ENCODE results near the gene GLI2.

Gene GLI2

GRCh38 chr2:120715941-120716340, 19.7 kb upstream of the GLI2 start:
- no peak for DNase-seq

GRCh38 chr2:120716641-120717585, 18.8 kb upstream of the GLI2 start:
- DNase-seq = no peak

- no peak for DNase-seq
Measured at GRCh38 chr2:120719491-120719890, 16.2 kb upstream of the GLI2 start.

GRCh38 chr2:120720231-120720630, 15.4 kb upstream of the GLI2 start:
- DNase-seq = no peak

GRCh38 chr2:120720746-120721375, 14.8 kb upstream of the GLI2 start:
- no peak for DNase-seq

GRCh38 chr2:120722246-120722567, 13.5 kb upstream of the GLI2 start:
- no peak for DNase-seq

- DNase-seq = no peak
Measured at GRCh38 chr2:120722568-120723421, 12.9 kb upstream of the GLI2 start.

GRCh38 chr2:120726245-120726644, 9.4 kb upstream of the GLI2 start:
- DNase-seq = no peak

GRCh38 chr2:120729406-120730399, 6.0 kb upstream of the GLI2 start:
- DNase-seq = no peak

- no peak for DNase-seq
Measured at GRCh38 chr2:120731175-120731574, 4.5 kb upstream of the GLI2 start.

- DNase-seq = peak; percentile 27
Measured at GRCh38 chr2:120732506-120733237, 3.0 kb upstream of the GLI2 start.

- no peak for DNase-seq
Measured at GRCh38 chr2:120733238-120733932, 2.3 kb upstream of the GLI2 start.

- no peak for DNase-seq
Measured at GRCh38 chr2:120734930-120735651, 577 bp upstream of the GLI2 start.

GRCh38 chr2:120736202-120736623, 545 bp downstream of the GLI2 start:
- no peak for DNase-seq

- no peak for DNase-seq
Measured at GRCh38 chr2:120736624-120737339, 1.1 kb downstream of the GLI2 start.

GRCh38 chr2:120737340-120738101, 1.9 kb downstream of the GLI2 start:
- DNase-seq = no peak

GRCh38 chr2:120738117-120738516, 2.4 kb downstream of the GLI2 start:
- no peak for DNase-seq

- no peak for DNase-seq
Measured at GRCh38 chr2:120738786-120739437, 3.2 kb downstream of the GLI2 start.

Measured in activated CD4-positive, alpha-beta T cell treated with anti-CD3 and anti-CD28 coated beads, Interleukin-10, Interleukin-2, amounts not matched to agents 100 ng/mL and 50 ng/mL, durations not matched to agents 16 hours and 8 hours (primary cell).